ENCODE measurements around the gene GALNT15. TPM values are rescaled to one million over a fixed set of nuclear protein-coding genes. Genes with fewer than 3 reads are reported as not detected.

Gene GALNT15
- total and polyA plus RNA-seq, 11 donors = 0.96 to 81.1 (median 5.5) TPM

- ATAC-seq (no peak), DNase-seq (no peak)
- TF ChIP-seq CTCF (IDR thresholded peaks at IDR 0.05) (no peak), POLR2A (IDR thresholded peaks at IDR 0.05) (no peak)
- intact Hi-C loops (cut with DNase I) = no loop called here
- 91 to 95% (median 92%) methylated on average over 4 of the region's 4 CpGs for WGBS, 4 donors
- Histone ChIP-seq H3K4me3 (no peak overlapping the region), H3K4me1 (peaks cover 0 to 39% (median 12%) of the 10 kb centered on the region in 12 donors), H3K36me3 (no peaks in the 10 kb centered on the region), H3K9me3 (no peaks in the 10 kb centered on the region), H3K27ac (no peak overlapping the region), H3K27me3 (no peaks in the 10 kb centered on the region)
Observed at GRCh38 chr3:16236030-16236639, 61.7 kb downstream of the GALNT15 start.

GRCh38 chr3:16236856-16237393 is 62.4 kb downstream of the GALNT15 start:
- 30 to 42% (median 40%) methylated on average over 3 of the region's 3 CpGs for WGBS, 4 donors
- Histone ChIP-seq H3K27me3 (no peaks in the 10 kb centered on the region), H3K27ac (peak overlapping the region in 3 of 12 donors; percentile 17 to 45 (median 38)), H3K4me3 (no peak overlapping the region), H3K36me3 (no peaks in the 10 kb centered on the region), H3K9me3 (no peaks in the 10 kb centered on the region), H3K4me1 (peaks cover 0 to 42% (median 12%) of the 10 kb centered on the region in 12 donors)
- DNase-seq = no peak
- TF ChIP-seq CTCF (IDR thresholded peaks at IDR 0.05) (no peak), POLR2A (IDR thresholded peaks at IDR 0.05) (no peak)
- intact Hi-C loops (cut with DNase I) = no loop called here
- ATAC-seq = peak in 3 of 4 donors; percentile 50 to 79 (median 79)

GRCh38 chr3:16239086-16239770 is 64.7 kb downstream of the GALNT15 start:
- TF ChIP-seq CTCF (IDR thresholded peaks at IDR 0.05) = no peak
- TF ChIP-seq POLR2A (IDR thresholded peaks at IDR 0.05) = no peak
- Histone ChIP-seq H3K36me3 (no peaks in the 10 kb centered on the region), H3K9me3 (no peaks in the 10 kb centered on the region), H3K4me1 (peaks cover 0 to 39% (median 15%) of the 10 kb centered on the region in 12 donors), H3K27ac (peak overlapping the region in 2 of 12 donors; percentile 17 to 22), H3K27me3 (no peaks in the 10 kb centered on the region), H3K4me3 (no peak overlapping the region)
- DNase-seq (no peak), ATAC-seq (no peak)
- intact Hi-C loops (cut with DNase I) = no loop called here
- WGBS, 4 donors = 46 to 60% (median 51%) methylated on average over 3 of the region's 3 CpGs

- no peak for TF ChIP-seq CTCF (IDR thresholded peaks at IDR 0.05)
- no peak for TF ChIP-seq POLR2A (IDR thresholded peaks at IDR 0.05)
- Histone ChIP-seq H3K36me3 (no peaks in the 10 kb centered on the region), H3K27me3 (no peaks in the 10 kb centered on the region), H3K4me1 (peaks cover 0 to 44% (median 19%) of the 10 kb centered on the region in 12 donors), H3K4me3 (no peak overlapping the region), H3K27ac (peak overlapping the region in 2 of 12 donors; percentile 17 to 22), H3K9me3 (no peaks in the 10 kb centered on the region)
- DNase-seq = no peak
- intact Hi-C loops (cut with DNase I) = loop anchor here in 5 of 10 donors (10.0 kb wide), 2 partner anchors 605 to 615 kb away; no protein-coding TSS in a partner anchor
- 69 to 87% (median 79%) methylated on average over 4 of the region's 4 CpGs for WGBS, 4 donors
- no peak for ATAC-seq
Observed at GRCh38 chr3:16239780-16240179, 65.3 kb downstream of the GALNT15 start.

Data from heart left ventricle (tissue), 16 donors.